Natural killer cell treated with Interleukin-12 subunit alpha and Interleukin-12 subunit beta and Interleukin-15 and Interleukin-18, amount 100 ng/mL, for 72 hours (primary cell): Measurements from ENCODE around the gene TMPRSS5. TPM values are rescaled to one million over a fixed set of nuclear protein-coding genes. Genes with fewer than 3 reads are reported as not detected.

Experiments
- ATAC-seq, 2 donors: fragments of 150-1000 bp; cut with Tn5 transposase in 1 of 2; sonication (Bioruptor Pico), chemical (Tn5 transposase) in 1 of 2; 2 replicates each; pipeline ENCODE4 v1.10.0; 2021
- DNase-seq: peaks from one replicate; pipeline ENCODE4 v3.0.0; 2022; ENCODE audit warnings: low spot score
- H3K27ac Mint-ChIP-seq, 2 donors: 1 replicate in 1 of 2; 2 replicates in 1 of 2; pipeline ENCODE4 v1.8.0; 2022; ENCODE audit warnings: mixed read lengths in 2 of 2, mild to moderate bottlenecking in 1 of 2, moderate library complexity in 1 of 2
- H3K27me3 Mint-ChIP-seq, 2 donors: 1 replicate in 1 of 2; 2 replicates in 1 of 2; pipeline ENCODE4 v1.8.0; 2022; ENCODE audit warnings: mixed read lengths in 2 of 2
- H3K36me3 Mint-ChIP-seq: one replicate; pipeline ENCODE4 v1.8.0; 2022; ENCODE audit warnings: mixed read lengths
- H3K4me1 Mint-ChIP-seq, 2 donors: 1 replicate in 1 of 2; 2 replicates in 1 of 2; pipeline ENCODE4 v1.8.0; 2022; ENCODE audit warnings: low read depth in 2 of 2, mixed read lengths in 2 of 2, mild to moderate bottlenecking in 1 of 2
- H3K4me3 Mint-ChIP-seq: one replicate; pipeline ENCODE4 v1.8.0; 2022; ENCODE audit warnings: mixed read lengths
- H3K9me3 Mint-ChIP-seq: 2 replicates; pipeline ENCODE4 v1.8.0; 2022; ENCODE audit warnings: mixed read lengths
- total RNA-seq, 2 donors: library from RNA; stranded (reverse); gene quantifications; one replicate each; pipeline ENCODE4 v1.2.3, GENCODE V29; 2022

TMPRSS5 gene
- total RNA-seq, 2 donors from 2014 or later: 0.38 to 2.1 TPM

DNA sequence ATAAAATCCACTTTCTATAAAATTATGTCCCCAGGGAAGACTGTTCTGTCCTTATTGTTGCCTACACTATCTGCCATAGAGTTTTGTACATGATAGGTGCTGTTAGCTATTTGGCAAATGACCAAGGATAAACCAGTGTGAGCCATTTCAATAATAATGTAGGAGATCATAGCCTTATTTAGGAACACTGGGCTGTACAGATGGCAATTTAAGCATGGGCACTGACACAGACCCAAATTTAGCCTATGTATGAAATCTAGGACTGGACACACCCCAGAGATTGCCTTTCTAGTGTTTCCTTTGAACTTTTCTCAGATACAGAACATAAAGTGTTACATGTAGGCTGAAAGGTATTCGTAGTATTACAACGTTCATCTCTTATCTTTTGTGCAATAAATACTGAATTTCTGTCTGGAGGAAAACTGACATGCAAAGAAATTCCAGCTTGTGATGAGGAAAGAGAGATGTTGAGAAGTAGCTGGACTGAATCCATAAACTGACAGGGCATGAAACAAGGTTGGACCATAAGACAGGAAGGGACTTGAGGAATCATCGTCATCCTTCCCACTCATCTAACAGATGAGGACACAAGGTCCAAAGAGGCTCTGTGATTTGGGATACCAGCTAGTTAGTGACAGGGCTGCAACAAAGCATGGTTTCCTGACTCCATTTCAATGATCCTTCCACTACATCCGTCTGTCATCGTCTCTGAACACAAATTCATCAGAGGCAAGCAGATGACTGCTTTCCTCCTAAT is 60.3 kb downstream of the TMPRSS5 start:
- no peaks in the 10 kb centered on the region for H3K9me3 Mint-ChIP-seq
- no peak overlapping the region for H3K27ac Mint-ChIP-seq
- ATAC-seq (no peak), DNase-seq (no peak)
- peaks cover 16 to 20% of the 10 kb centered on the region in 2 donors for H3K27me3 Mint-ChIP-seq
- no peaks in the 10 kb centered on the region for H3K36me3 Mint-ChIP-seq
- H3K4me1 Mint-ChIP-seq: no peaks in the 10 kb centered on the region
- no peak overlapping the region for H3K4me3 Mint-ChIP-seq

DNA sequence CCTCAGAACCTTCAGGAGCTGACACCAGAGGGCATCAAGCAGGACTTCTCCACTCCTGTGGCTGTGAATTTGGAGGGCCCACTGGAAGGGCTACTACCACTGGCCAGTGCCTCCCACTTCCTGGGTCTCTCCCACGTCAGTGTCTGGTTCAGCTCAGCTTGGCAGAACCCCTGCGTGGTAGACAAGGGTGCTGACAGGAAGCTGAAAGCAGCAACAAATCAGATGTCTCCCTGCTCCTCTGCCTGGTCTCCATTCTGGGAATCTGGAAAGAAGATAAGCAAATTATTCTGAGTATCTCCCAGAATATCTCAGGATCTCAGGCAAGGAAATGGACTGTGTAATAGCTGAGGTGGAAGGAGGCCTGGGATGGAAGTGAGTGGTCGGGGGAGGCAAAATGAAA is 61.5 kb downstream of the TMPRSS5 start:
- Mint-ChIP-seq H3K27ac (no peak overlapping the region), H3K9me3 (no peaks in the 10 kb centered on the region), H3K4me3 (no peak overlapping the region), H3K36me3 (no peaks in the 10 kb centered on the region), H3K4me1 (no peaks in the 10 kb centered on the region), H3K27me3 (peaks cover 24 to 28% of the 10 kb centered on the region in 2 donors)
- ATAC-seq: no peak
- no peak for DNase-seq

GRCh38 chr11:113643701-113644100 is 62.4 kb downstream of the TMPRSS5 start:
- H3K27ac Mint-ChIP-seq: no peak overlapping the region
- H3K9me3 Mint-ChIP-seq: no peaks in the 10 kb centered on the region
- H3K27me3 Mint-ChIP-seq: peaks cover 33 to 37% of the 10 kb centered on the region in 2 donors
- ATAC-seq: no peak
- no peaks in the 10 kb centered on the region for H3K4me1 Mint-ChIP-seq
- H3K36me3 Mint-ChIP-seq: no peaks in the 10 kb centered on the region
- no peak overlapping the region for H3K4me3 Mint-ChIP-seq
- DNase-seq: no peak

- no peak overlapping the region for H3K4me3 Mint-ChIP-seq
- DNase-seq: no peak
- no peak overlapping the region for H3K27ac Mint-ChIP-seq
- ATAC-seq: no peak
- no peaks in the 10 kb centered on the region for H3K9me3 Mint-ChIP-seq
- no peaks in the 10 kb centered on the region for H3K4me1 Mint-ChIP-seq
- no peaks in the 10 kb centered on the region for H3K36me3 Mint-ChIP-seq
- H3K27me3 Mint-ChIP-seq: peaks cover 34 to 41% of the 10 kb centered on the region in 2 donors
Observed at GRCh38 chr11:113643006-113643585, 63.0 kb downstream of the TMPRSS5 start.

- Mint-ChIP-seq H3K27ac (no peak overlapping the region), H3K4me1 (no peaks in the 10 kb centered on the region), H3K9me3 (no peaks in the 10 kb centered on the region), H3K4me3 (no peak overlapping the region), H3K27me3 (peaks cover 31 to 32% of the 10 kb centered on the region in 2 donors), H3K36me3 (no peaks in the 10 kb centered on the region)
- ATAC-seq (peak in 1 of 2 donors; percentile 26), DNase-seq (no peak)
Observed at GRCh38 chr11:113642090-113642489, 64.0 kb downstream of the TMPRSS5 start.

DNA sequence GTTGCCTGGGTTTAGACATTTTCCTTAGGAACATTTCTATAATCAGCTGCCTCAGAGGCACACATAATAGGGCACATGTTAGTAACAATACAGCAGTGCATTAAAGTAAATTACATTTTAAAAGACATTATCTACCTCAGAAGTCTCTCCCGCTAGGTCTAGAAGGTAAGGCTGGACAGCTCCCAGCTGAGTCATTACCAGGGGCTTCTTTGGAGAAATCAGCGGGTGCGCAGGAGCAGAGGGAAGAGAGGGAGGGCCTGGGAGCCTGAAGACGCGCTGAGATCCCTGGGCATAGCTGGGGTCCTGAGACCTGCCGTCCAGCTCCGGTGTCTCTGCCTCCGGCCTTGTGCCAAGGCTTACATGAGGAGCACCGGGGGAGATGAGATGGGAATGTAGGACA is 67.7 kb downstream of the TMPRSS5 start:
- H3K36me3 Mint-ChIP-seq: no peaks in the 10 kb centered on the region
- no peaks in the 10 kb centered on the region for H3K9me3 Mint-ChIP-seq
- no peak overlapping the region for H3K27ac Mint-ChIP-seq
- H3K4me1 Mint-ChIP-seq: no peaks in the 10 kb centered on the region
- peaks cover 37% of the 10 kb centered on the region in 2 donors for H3K27me3 Mint-ChIP-seq
- no peak for ATAC-seq
- no peak for DNase-seq
- no peak overlapping the region for H3K4me3 Mint-ChIP-seq

DNA sequence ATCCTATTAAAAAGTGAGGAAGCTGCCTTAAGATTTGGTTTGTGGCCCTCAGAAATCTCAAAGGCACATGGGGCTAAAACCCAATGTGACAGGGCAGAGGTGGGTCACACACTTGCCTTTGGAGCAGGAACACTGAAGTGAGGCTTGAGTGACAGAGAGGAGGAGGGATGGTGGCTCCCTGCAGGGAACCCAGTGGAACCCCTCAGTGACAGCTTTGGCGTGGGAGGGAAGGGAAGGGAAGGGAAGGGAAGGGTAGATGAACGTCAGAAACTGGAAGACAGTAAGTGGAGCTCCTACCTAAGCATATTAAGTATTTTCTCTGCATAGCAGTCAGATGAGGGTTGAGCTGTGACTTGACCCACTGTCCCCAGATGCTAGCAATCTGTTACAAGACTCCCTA is 68.5 kb downstream of the TMPRSS5 start:
- Mint-ChIP-seq H3K36me3 (no peaks in the 10 kb centered on the region), H3K4me1 (no peaks in the 10 kb centered on the region), H3K4me3 (no peak overlapping the region), H3K27ac (no peak overlapping the region), H3K27me3 (peaks cover 35 to 37% of the 10 kb centered on the region in 2 donors), H3K9me3 (no peaks in the 10 kb centered on the region)
- DNase-seq: no peak
- no peak for ATAC-seq

Other genes with a start within 250 kb of the TMPRSS5 start
- gene DRD2, start 230.9 kb downstream of the TMPRSS5 start, total RNA-seq: not detected
- 10 to 100 TPM; 19.6 to 23.8 TPM for gene ZW10, start 67.4 kb upstream of the TMPRSS5 start, total RNA-seq
- not detected for gene CLDN25, start 73.5 kb upstream of the TMPRSS5 start, total RNA-seq
- gene USP28, start 169.3 kb upstream of the TMPRSS5 start, total RNA-seq: 10 to 100 TPM; 63.7 to 67.3 TPM
- gene HTR3B, start 198.5 kb upstream of the TMPRSS5 start, total RNA-seq: not detected